NCI-H2107 treated with DMSO at 0.1 percent for 48 hours (cell line): ENCODE measurements around the gene TRPV6.

Experiments used
- DNase-seq: peaks from one replicate; lab custom pipeline; 2025; ENCODE audit not compliant: unreplicated experiment; lab: John Stamatoyannopoulos, UW

Gene TRPV6

DNA sequence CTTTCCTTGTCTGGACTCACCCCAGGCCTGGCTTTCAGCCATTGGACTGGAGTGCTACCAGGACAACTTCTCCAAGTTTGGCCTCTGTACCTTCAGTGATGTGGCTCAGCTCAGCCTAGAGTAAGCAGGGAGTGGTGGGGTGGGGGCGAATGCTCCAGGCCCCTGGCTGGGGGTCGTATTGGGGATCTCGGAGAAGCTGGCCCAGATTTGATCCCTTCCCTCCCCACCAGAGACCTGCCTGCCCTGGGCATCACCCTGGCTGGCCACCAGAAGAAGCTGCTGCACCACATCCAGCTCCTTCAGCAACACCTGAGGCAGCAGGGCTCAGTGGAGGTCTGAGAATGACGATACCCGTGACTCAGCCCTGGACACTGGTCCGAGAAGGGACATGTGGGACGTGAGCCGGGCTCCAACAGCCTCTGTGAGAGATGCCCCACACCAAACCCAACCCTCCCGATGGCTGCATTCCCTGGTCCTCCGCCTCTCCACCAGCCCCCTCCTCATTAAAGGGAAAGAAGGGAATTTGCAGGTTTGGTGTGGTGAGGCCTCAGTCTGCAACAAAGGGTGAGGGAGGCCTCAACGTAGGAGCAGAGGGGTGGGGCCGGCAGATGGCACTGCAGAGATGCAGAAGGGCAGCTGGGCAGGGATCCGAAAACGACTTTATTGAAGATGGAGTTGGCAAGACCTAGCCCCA is 14.8 kb downstream of the TRPV6 start:
- no peak for DNase-seq

DNA sequence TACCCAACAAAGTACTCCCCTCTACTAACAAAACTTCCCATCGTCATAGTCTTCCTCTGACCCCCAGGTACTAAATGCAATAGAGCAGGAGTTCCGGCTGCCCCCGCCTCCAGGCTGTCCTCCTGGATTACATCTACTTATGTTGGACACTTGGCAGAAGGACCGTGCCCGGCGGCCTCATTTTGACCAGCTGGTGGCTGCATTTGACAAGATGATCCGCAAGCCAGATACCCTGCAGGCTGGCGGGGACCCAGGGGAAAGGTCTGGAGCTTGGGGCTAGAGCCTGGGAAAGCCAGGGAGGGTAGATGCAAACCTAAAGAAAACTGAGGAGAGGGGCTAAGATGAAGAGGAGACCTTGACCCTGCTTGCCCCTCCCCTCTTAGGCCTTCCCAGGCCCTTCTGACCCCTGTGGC is 15.4 kb downstream of the TRPV6 start:
- DNase-seq = no peak

DNA sequence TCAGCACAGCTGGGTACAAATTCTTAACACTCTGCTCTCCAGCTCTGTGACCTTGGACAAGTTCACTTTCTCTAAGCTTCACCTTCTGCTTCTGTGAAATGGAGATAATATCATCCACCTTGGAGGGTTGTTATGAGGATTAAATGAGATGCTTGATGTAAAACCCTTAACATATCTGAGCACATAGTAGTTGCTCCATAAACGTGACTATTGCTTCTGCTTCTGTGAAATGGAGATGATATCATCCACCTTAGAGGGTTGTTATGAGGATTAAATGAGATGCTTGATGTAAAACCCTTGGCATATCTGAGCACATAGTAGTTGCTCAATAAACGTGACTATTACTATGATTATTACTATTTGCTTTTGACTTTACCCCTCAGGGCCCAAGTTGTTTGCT is 16.1 kb downstream of the TRPV6 start:
- DNase-seq = no peak

DNA sequence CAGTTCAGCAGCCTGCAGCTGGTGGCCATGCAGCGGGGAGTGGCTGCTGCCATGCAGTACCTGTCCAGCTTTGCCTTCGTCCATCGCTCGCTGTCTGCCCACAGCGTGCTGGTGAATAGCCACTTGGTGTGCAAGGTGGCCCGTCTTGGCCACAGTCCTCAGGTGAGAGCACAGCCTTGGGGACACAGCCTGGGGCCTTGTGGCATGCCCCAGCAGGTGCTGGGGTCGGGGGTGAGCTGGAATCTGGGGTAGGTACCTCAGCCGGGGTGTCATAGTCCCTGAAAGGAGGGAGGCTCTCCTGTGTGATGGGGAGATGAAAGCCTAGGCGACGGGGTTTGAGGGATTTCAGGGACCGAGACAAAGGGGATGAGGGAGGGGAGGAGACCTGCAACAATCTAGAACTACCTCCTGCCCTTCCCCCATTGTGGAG is 16.5 kb downstream of the TRPV6 start:
- no peak for DNase-seq

DNA sequence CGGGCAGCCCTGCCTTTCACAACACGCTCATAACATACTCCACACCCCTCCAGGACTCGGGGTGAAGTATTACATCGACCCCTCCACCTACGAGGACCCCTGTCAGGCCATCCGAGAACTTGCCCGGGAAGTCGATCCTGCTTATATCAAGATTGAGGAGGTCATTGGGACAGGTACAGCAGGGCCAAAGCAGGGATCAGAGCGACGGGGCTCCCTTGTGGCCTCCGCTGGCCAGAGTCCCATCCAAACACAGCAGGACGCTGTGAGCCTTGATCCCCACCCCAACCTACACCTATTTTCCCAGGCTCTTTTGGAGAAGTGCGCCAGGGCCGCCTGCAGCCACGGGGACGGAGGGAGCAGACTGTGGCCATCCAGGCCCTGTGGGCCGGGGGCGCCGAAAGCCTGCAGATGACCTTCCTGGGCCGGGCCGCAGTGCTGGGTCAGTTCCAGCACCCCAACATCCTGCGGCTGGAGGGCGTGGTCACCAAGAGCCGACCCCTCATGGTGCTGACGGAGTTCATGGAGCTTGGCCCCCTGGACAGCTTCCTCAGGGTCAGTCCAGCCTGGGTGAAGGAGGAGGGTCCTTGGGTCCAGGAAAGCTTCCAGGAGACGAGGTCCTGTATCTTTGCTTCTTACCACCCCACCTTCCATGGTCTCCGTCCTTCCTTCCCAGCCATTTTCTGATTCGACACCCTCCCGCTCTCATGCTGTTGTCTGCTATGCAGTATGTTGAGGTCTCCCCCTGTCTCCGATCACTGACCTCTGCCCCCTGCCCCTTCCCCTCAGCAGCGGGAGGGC is 17.2 kb downstream of the TRPV6 start:
- no peak for DNase-seq

DNA sequence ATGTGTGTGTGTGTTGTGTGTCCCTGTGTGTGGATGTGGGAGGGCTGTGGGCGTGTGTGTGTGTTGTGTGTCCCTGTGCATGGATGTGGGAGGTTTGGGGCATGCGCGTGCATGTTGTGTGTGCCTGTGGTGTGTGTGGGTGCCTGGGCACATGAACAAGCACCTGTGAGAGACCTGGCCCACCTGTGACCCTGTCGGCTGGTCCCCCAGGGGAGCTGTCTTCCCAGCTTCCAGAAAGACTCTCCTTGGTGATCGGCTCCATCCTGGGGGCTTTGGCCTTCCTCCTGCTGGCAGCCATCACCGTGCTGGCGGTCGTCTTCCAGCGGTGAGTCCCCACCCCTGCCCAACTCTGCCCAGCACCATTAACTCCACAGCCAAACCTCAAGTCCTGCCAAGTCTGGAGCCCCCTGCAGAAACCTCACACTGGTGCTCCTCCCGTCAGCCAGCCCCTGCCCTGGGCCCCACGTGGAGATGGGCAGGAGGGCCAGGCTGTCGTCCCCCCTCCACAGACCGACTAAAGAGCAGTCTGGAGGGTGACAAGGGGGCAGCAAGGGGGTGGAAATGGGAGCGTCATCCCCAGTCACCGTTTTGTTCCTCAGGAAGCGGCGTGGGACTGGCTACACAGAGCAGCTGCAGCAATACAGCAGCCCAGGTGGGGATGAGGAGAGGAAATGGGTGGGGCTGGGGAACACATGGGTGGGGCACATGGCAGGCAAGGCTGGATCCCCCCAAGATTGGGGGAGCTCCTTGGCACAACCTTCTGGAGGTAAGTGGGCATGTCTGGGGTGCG is 18.0 kb downstream of the TRPV6 start:
- DNase-seq = no peak

DNA sequence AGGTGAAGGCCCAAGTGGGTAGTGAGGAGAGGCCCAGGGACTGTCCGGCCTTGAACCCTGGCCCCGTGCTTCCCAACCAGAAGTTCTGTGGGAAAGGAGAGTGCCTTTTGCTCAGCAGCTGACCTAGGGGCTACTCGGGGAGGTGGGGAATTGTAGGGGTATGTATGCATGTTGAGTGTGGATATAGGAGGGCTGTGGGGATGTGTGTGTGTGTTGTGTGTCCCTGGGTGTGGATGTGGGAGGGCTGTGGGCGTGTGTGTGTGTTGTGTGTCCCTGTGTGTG is 18.5 kb downstream of the TRPV6 start:
- DNase-seq = no peak

DNA sequence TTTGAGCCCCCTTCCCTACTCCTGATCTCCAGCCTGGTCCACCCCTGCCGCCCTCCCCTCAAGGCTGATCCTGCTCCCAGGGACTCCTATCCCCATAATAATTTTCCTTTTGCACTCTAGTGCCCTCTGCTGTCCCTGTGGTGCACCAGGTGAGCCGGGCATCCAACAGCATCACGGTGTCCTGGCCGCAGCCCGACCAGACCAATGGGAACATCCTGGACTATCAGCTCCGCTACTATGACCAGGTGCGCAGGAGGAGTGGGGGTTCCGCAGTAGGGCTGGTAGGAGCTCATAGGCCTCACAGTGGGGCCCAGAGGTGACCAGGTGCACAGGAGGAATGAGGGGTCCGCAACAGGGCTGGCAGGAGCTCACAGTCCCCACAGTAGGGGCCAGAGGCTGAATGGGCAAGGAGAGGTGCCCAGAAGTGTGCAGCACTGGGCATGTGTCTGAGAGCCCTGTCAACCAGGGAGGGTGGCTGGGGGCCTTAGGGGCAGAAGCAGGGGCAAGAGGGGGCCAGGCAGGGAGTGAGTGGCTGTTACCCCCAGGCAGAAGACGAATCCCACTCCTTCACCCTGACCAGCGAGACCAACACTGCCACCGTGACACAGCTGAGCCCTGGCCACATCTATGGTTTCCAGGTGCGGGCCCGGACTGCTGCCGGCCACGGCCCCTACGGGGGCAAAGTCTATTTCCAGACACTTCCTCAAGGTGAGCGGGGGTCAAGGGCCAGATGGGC is 19.0 kb downstream of the TRPV6 start:
- no peak for DNase-seq

DNA sequence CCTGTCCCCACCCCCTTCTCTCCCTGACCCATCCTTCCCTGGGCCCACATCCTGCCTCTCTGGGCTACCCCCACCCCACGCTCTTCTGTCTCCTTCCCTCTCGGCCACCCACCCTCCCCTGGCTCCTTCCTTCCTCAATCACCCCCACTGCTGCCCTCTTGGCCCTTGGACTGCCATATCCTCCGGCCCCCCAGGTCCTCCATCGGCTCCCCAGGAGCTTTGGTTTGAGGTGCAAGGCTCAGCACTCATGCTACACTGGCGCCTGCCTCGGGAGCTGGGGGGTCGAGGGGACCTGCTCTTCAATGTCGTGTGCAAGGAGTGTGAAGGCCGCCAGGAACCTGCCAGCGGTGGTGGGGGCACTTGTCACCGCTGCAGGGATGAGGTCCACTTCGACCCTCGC is 19.8 kb downstream of the TRPV6 start:
- DNase-seq = no peak

DNA sequence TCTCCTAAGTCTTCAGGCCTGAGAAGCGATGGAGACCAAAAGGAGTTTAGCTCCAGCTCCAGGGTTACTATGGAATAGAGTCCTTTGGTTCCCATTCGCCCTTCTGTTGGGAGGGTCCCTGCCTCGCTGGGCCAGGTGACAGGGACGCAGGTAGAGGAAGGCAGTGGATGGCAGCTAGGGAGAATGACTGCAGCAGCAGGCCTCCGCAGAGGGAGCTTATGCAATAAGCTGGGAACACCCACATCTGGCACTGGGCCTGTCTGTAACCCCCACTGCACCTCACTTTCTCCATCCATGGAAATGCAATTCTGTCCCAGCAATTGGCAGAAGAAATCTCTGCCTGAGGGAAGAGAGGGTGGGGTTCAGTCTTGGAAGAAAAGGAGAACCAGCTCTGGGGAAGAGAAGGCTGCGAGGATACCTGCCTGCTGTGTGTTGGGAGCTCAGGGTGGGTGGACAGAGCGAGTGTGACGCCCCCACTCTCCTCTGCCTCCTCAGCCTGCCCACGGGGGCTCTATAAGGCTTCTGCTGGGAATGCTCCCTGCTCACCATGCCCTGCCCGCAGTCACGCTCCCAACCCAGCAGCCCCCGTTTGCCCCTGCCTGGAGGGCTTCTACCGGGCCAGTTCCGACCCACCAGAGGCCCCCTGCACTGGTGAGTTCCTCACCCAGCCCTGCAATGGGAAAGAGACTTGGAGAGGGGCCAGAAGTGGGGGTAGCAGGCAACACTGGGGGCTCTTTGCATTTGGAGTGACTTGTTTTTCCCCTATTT is 20.4 kb downstream of the TRPV6 start:
- DNase-seq = no peak

DNA sequence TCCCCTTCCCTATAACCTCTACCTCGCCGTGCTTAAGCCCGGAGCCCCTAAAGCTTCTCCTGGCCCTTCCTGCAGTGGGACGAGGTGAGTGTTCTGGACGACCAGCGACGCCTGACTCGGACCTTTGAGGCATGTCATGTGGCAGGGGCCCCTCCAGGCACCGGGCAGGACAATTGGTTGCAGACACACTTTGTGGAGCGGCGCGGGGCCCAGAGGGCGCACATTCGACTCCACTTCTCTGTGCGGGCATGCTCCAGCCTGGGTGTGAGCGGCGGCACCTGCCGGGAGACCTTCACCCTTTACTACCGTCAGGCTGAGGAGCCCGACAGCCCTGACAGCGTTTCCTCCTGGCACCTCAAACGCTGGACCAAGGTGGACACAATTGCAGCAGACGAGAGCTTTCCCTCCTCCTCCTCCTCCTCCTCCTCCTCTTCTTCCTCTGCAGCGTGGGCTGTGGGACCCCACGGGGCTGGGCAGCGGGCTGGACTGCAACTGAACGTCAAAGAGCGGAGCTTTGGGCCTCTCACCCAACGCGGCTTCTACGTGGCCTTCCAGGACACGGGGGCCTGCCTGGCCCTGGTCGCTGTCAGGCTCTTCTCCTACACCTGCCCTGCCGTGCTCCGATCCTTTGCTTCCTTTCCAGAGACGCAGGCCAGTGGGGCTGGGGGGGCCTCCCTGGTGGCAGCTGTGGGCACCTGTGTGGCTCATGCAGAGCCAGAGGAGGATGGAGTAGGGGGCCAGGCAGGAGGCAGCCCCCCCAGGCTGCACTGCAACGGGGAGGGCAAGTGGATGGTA is 21.5 kb downstream of the TRPV6 start:
- DNase-seq = no peak

DNA sequence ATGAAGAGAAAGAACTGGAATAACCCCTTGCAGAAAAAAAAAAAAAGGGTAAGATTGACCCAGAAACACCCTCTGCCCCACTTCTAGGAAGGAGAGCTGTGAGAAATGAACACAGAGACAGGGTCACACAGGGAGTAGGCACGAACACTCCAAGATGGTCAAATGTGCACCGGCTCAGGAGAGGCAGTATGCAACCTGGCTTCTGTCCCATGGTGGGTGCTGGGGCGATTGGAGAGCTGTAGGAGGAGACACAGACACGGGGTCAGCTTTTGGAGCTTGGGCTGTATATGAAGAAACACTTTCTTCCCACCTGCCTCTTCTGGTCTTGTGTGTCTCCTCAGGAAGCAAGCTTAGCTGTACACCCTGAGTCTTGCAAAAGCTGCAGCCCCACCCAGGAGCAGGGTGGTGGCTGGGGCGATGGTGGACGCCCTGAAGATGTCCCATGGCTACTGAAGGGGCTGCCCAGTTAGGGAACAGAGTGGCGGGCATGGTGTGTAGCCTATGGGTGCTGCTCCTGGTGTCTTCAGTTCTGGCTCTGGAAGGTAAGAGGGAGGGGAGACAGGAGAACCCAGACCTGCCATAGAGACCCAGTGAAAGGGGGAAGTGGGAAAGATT is 22.7 kb downstream of the TRPV6 start:
- no peak for DNase-seq

DNA sequence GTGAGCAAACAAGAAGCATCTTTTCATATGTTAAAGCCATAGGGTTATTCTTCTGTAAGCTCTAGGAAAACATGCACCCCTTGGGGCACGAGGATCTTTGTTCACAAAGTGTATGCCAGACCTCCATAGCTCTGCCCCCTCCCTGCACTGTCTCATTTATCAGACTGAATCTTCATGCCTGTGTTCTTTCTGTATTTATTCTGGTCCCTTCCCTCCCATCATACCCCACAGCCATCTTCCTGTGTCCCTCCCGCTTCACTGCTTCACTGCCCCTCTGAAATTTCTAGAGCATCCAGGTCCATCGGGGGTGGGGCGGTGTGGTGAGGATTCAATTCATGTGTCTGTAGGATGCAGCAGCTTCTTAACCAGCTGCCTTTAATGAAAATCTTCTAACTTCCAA is 23.2 kb downstream of the TRPV6 start:
- DNase-seq = no peak

DNA sequence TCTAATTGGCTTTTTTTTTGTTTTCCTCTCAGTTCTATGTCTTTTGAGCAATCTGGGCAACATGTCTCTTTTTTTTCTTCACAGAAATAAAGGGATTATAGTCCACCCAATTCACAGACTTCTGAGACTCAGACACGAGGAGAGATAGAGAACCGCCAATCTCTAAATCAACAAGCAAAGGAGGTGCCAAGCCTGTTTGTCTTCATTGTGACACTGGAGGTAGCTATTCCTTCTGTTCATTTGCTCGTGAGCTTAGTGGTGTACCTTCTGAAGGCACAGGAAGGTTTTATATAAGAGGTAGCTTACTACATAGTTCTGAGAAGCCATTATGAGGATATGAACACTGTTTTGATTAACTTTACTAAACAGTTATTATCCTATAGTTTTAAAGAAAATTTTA is 24.6 kb downstream of the TRPV6 start:
- no peak for DNase-seq

DNA sequence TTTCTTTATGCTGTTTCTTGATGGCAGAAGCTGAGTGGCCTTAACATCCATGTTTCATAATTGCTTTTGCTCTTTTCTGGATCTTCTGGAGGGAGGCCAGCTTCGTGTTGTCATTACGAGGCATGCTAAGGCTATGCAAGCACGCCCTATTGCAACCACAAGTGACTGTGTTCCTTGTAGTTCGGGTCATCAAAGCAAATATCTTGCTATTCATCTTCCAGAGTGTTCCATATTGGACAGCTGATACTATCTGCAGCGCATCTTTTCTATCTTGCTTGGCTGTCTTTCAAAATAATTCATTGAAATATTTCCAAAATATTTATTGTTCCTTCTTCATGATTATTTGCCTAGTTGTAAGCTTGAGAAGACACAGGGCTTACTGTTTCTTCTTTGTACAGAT is 25.7 kb downstream of the TRPV6 start:
- DNase-seq = no peak

DNA sequence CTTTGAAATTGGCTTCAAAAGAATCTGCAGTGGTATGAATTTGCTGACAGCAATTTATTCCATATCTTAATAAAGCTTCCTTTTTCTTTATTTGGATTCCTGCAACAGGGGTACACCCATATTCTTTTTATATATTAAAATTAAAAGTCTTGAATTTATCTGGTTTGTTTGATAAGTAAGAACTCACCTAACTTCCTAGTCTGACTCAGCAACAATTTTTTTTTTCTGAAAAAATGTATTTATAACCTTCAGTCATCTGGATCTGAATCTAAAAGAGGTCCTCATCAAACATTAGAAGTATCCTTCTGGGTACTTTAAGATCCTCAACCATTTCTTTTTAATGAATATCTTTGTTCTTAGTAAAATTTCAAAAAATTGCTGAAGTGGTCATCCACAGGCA is 26.1 kb downstream of the TRPV6 start:
- no peak for DNase-seq

DNA sequence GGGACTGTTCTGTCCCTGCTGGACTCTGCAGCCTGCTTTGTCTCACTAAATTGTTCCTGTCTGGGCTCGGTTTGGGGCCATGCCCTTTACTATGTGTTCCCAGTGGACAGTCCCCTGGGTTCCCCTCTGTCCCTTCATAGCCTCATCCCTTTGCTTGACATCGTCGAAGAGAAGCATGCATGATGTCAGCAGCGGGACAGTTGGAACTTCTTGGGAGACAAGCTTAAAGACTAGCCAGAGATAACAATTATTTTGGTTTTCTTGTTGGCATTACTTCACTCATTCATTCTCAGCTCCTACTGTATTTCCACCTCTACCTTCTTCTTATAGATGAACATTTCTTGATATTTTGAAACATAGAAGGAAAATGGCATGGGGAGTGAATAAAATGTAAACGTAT is 27.9 kb downstream of the TRPV6 start:
- DNase-seq = no peak

DNA sequence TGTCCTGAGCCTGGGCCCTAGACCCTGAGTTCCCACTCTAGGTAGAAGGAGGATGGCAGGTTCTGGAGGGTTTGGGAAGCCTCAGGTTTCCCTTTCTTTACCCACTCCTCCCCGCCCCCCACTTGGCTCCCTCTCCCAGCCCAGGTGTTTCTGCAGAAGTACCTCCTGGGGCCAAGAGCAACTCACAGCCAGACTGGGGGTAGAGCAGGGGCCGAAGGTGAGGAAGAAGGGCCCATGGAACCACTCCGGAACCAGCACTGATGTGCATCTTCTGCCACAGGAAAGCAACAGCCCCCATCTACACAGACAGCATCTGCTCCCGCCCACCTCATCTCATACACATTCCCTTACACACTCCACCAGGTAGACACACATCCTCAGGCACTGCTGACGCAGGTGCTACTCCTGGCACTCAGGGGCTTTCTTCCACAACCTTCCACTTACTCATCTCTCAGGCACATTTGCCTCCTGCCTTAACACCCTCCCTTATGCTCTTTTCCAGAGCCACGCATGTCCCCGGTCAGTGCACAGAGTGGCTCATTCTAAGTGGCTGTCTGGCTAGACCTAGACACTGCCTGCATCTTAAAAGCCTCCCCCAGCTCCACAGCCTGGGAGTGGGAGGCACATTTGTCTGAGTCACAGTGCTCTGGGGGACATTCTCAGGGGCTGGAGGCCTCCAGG is 28.8 kb downstream of the TRPV6 start:
- DNase-seq = no peak
